SK-N-SH (cell line): ENCODE measurements around the gene PLA2G7. TPM values are rescaled to one million over a fixed set of nuclear protein-coding genes. Genes with fewer than 3 reads are reported as not detected.

Source experiments
- CTCF ChIA-PET: fragments of 300-600, 350-600 bp; formaldehyde crosslinking; extraction: SDS; loops from one replicate; lab custom pipeline; 2021; lab: Yijun Ruan, JAX
- POLR2A ChIA-PET: fragments of 350-600 bp; sonication (Branson Sonifier 250); formaldehyde crosslinking; extraction: SDS; loops from one replicate; lab custom pipeline; 2020; ENCODE audit warnings: antibody characterized with exemption, inconsistent platforms; lab: Yijun Ruan, JAX
- DNase-seq: peaks from one replicate; pipeline ENCODE4 v3.0.0; 2012
- H2AFZ ChIP-seq: fragments of 200-600 bp; sonication (generic); 2 replicates; pipeline ENCODE4 v1.8.1; 2016; ENCODE audit warnings: antibody characterized with exemption, mild to moderate bottlenecking, low read depth
- H3F3A ChIP-seq: fragments of 200-600 bp; sonication (generic); replicated peaks from 2 replicates; pipeline ENCODE3; 2016; ENCODE audit warnings: antibody characterized with exemption, mild to moderate bottlenecking; ENCODE audit not compliant: insufficient read depth
- H3K27ac ChIP-seq, 2 experiments: fragments of 200-500 bp in 1 of 2; fragments of 200-600 bp in 1 of 2; sonication (Bioruptor generic) in 1 of 2; sonication (generic), shearing (Covaris generic) in 1 of 2; 2 replicates each; pipeline versions ENCODE4 v1.5.1 to v1.6.1; 2014 to 2016; ENCODE audit warnings: low read depth in 2 of 2, inconsistent platforms in 1 of 2, low read length in 1 of 2, mild to moderate bottlenecking in 1 of 2, mixed read lengths in 1 of 2
- H3K27me3 ChIP-seq: fragments of 200-600 bp; sonication (generic), shearing (Covaris generic); 2 replicates; pipeline ENCODE4 v1.6.1; 2016; ENCODE audit warnings: mixed run types; ENCODE audit not compliant: insufficient read depth
- H3K36me3 ChIP-seq, 2 experiments: fragments of 200-500 bp in 1 of 2; fragments of 200-600 bp in 1 of 2; sonication (Bioruptor generic) in 1 of 2; sonication (generic) in 1 of 2; replicated peaks in 1 of 2; 2 replicates each; pipeline versions ENCODE3 to v1.5.1; 2014 to 2016; ENCODE audit warnings: low read length in 1 of 2, mild to moderate bottlenecking in 1 of 2; ENCODE audit not compliant: insufficient read depth in 2 of 2, control insufficient read depth in 1 of 2
- H3K4me1 ChIP-seq, 2 experiments: fragments of 200-500 bp in 1 of 2; fragments of 200-600 bp in 1 of 2; sonication (Bioruptor generic) in 1 of 2; sonication (generic), shearing (Covaris generic) in 1 of 2; 2 replicates each; pipeline versions ENCODE4 v1.5.1 to v1.6.1; 2014 to 2016; ENCODE audit warnings: low read depth in 1 of 2, low read length in 1 of 2, mixed run types in 1 of 2; ENCODE audit not compliant: insufficient read depth in 2 of 2, control insufficient read depth in 1 of 2
- H3K4me2 ChIP-seq: fragments of 200-600 bp; sonication (generic), shearing (Covaris generic); 2 replicates; pipeline ENCODE4 v1.6.1; 2017; ENCODE audit warnings: mixed run types
- H3K4me3 ChIP-seq, 2 experiments: fragments of 200-500 bp in 1 of 2; fragments of 200-600 bp in 1 of 2; sonication (Bioruptor generic) in 1 of 2; sonication (generic), shearing (Covaris generic) in 1 of 2; 2 replicates each; pipeline versions ENCODE4 v1.5.1 to v1.8.1; 2014 to 2016; ENCODE audit warnings: low read depth in 2 of 2, inconsistent platforms in 1 of 2, low read length in 1 of 2, mild to moderate bottlenecking in 1 of 2, mixed read lengths in 1 of 2, moderate library complexity in 1 of 2
- H3K79me2 ChIP-seq: fragments of 200-600 bp; sonication (generic); 2 replicates; pipeline ENCODE4 v1.8.1; 2017; ENCODE audit warnings: mild to moderate bottlenecking; ENCODE audit not compliant: insufficient read depth
- H3K9ac ChIP-seq: fragments of 200-600 bp; sonication (generic); 2 replicates; pipeline ENCODE4 v1.6.1; 2017; ENCODE audit warnings: mixed run types
- H3K9me2 ChIP-seq: fragments of 200-600 bp; sonication (generic); 2 replicates; pipeline ENCODE4 v1.6.1; 2017; ENCODE audit warnings: mixed run types
- H3K9me3 ChIP-seq: fragments of 200-600 bp; sonication (generic); 2 replicates; pipeline ENCODE4 v1.6.1; 2017; ENCODE audit warnings: mixed run types, mild to moderate bottlenecking, moderate library complexity
- H4K20me1 ChIP-seq: fragments of 200-600 bp; sonication (generic); 2 replicates; pipeline ENCODE4 v1.6.1; 2017; ENCODE audit warnings: mild to moderate bottlenecking, mixed run types; ENCODE audit not compliant: insufficient read depth
- CHD2 ChIP-seq: fragments of 150-350 bp; IDR thresholded peaks from 2 replicates; pipeline ENCODE4 v1.6.1; 2018; ENCODE audit warnings: low read length; ENCODE audit not compliant: partially characterized antibody
- EP300 ChIP-seq, 2 experiments: IDR thresholded peaks; 2 replicates each; pipeline versions ENCODE4 v1.4.0 to v1.6.1; 2012; ENCODE audit warnings: borderline replicate concordance in 1 of 2, low read depth in 1 of 2, low read length in 1 of 2
- FOSL2 ChIP-seq: IDR thresholded peaks from 2 replicates; pipeline ENCODE4 v1.4.0; 2012; ENCODE audit warnings: low read depth, mild to moderate bottlenecking, moderate library complexity, borderline replicate concordance
- FOXJ3 ChIP-seq: sonication (generic); formaldehyde crosslinking; IDR thresholded peaks from 2 replicates; pipeline ENCODE4 v1.5.1; 2020; ENCODE audit warnings: mild to moderate bottlenecking, missing genetic modification reagents
- MEF2A ChIP-seq: IDR thresholded peaks from 2 replicates; pipeline ENCODE4 v1.4.0; 2012; ENCODE audit warnings: low read depth, borderline replicate concordance
- MXI1 ChIP-seq: IDR thresholded peaks from 2 replicates; pipeline ENCODE4 v1.6.1; 2012; ENCODE audit warnings: mild to moderate bottlenecking, low read depth, low read length, improper control_type of control experiment
- NRF1 ChIP-seq: IDR thresholded peaks from 2 replicates; pipeline ENCODE4 v1.6.1; 2012; ENCODE audit warnings: low read depth, mild to moderate bottlenecking, low read length
- POLR2AphosphoS5 ChIP-seq: IDR thresholded peaks from 2 replicates; pipeline ENCODE4 v1.6.1; 2012; ENCODE audit warnings: low read depth, low read length
- RAD21 ChIP-seq: IDR thresholded peaks from 2 replicates; pipeline ENCODE4 v1.6.1; 2012; ENCODE audit warnings: mild to moderate bottlenecking, low read length
- RXRA ChIP-seq: IDR thresholded peaks from 2 replicates; pipeline ENCODE4 v1.4.0; 2012; ENCODE audit warnings: low read depth, mild to moderate bottlenecking, borderline replicate concordance
- SIN3A ChIP-seq: IDR thresholded peaks from 2 replicates; pipeline ENCODE4 v1.6.1; 2012; ENCODE audit warnings: low read depth, mild to moderate bottlenecking, low read length, moderate library complexity, borderline replicate concordance
- SMC3 ChIP-seq: IDR thresholded peaks from 2 replicates; pipeline ENCODE4 v1.6.1; 2012; ENCODE audit warnings: low read depth, low read length, improper control_type of control experiment
- TEAD4 ChIP-seq: IDR thresholded peaks from 2 replicates; pipeline ENCODE4 v1.4.0; 2012; ENCODE audit warnings: mild to moderate bottlenecking, borderline replicate concordance; ENCODE audit not compliant: insufficient read depth
- WGBS: methylation state at CpG from one replicate; pipeline ENCODE4 v1.1.6; 2017; ENCODE audit warnings: low lambda C conversion rate; 5-methylcytosine and 5-hydroxymethylcytosine counted together
- polyA plus RNA-seq, 3 experiments: library from polyadenylated mRNA; depleted of rRNA; stranded (reverse); fragments of >200 nt; gene quantifications; 2 replicates each; pipeline ENCODE4 v1.2.3, GENCODE V29; 2012
- TF ChIP-seq, protein P1 (sequence below): IDR thresholded peaks from 2 replicates; pipeline ENCODE4 v1.4.0; 2012; ENCODE audit warnings: low read depth
- TF ChIP-seq, protein P2 (sequence below): fragments of 150-350 bp; IDR thresholded peaks from 2 replicates; pipeline ENCODE4 v1.6.1; 2017; ENCODE audit warnings: antibody characterized with exemption, low read length, low read depth, borderline replicate concordance
- TF ChIP-seq, protein P3 (sequence below): IDR thresholded peaks from 2 replicates; pipeline ENCODE4 v1.6.1; 2012; ENCODE audit warnings: mild to moderate bottlenecking, low read depth, low read length, moderate library complexity

Gene PLA2G7
- polyA plus RNA-seq, 1 of the 3 experiments (the other 2 are of a cell fraction): not detected

DNA sequence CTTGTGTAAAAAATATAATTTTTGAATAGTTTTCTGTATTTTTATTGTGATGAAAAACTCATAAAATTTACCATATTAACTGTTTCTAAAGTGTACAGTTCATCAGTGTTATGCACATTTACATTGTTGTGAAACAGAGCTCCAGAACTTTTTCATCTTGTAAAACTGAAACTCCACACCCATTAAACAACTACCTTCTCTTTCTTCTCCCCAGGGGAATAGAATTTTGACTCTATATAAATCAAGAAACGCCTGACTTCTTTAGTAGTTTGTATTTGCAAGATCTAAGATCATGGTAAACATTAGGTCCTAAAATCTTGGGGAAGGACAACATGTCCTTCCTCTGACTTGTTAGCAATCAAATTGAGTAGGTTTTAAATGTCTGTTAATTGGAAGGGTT is 20.7 kb upstream of the PLA2G7 start:
- no peak overlapping the region for H2AFZ ChIP-seq
- POLR2A ChIA-PET: no interaction called here
- H3K4me3 ChIP-seq: no peak overlapping the region
- H3F3A ChIP-seq: no peaks in the 10 kb centered on the region
- H3K9me2 ChIP-seq: no peaks in the 10 kb centered on the region
- no peak overlapping the region for H3K27ac ChIP-seq
- DNase-seq: no peak
- WGBS: 0% methylated on average over 1 of the region's 1 CpG
- CTCF ChIA-PET: interaction anchor here (1.0 kb wide), 1 partner anchor 11 kb away, joined by 3 read pairs; no protein-coding TSS in a partner anchor
- H3K36me3 ChIP-seq: no peaks in the 10 kb centered on the region
- no peaks in the 10 kb centered on the region for H4K20me1 ChIP-seq
- no peak overlapping the region for H3K9ac ChIP-seq
- TF ChIP-seq MXI1: no peak
- no peak for TF ChIP-seq FOXJ3 (CRISPR knock-in tag)
- no peak for TF ChIP-seq SMC3
- no peak for TF ChIP-seq SIN3A
- TF ChIP-seq MEF2A: no peak
- no peaks in the 10 kb centered on the region for H3K9me3 ChIP-seq
- H3K79me2 ChIP-seq: no peaks in the 10 kb centered on the region
- no peaks in the 10 kb centered on the region for H3K4me1 ChIP-seq
- no peaks in the 10 kb centered on the region; the same call in 1 of the 2 replicates for H3K27me3 ChIP-seq
- no peak overlapping the region for H3K4me2 ChIP-seq

- no peaks in the 10 kb centered on the region for H3K9me2 ChIP-seq
- WGBS: 15% methylated on average over 3 of the region's 3 CpGs
- no peak overlapping the region for H3K27ac ChIP-seq
- H4K20me1 ChIP-seq: no peaks in the 10 kb centered on the region
- TF ChIP-seq CHD2 (no peak), NRF1 (no peak), SMC3 (no peak), RXRA (no peak), EP300 (IDR thresholded peaks at IDR 0.05; ENCODE audit: borderline replicate concordance in 1 of 2, low read depth in 1 of 2, low read length in 1 of 2) (no peak), POLR2AphosphoS5 (no peak), SIN3A (no peak), TEAD4 (no peak), FOSL2 (no peak), RAD21 (no peak)
- TF ChIP-seq, protein P1, sequence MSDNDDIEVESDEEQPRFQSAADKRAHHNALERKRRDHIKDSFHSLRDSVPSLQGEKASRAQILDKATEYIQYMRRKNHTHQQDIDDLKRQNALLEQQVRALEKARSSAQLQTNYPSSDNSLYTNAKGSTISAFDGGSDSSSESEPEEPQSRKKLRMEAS: no peak
- TF ChIP-seq, protein P2, sequence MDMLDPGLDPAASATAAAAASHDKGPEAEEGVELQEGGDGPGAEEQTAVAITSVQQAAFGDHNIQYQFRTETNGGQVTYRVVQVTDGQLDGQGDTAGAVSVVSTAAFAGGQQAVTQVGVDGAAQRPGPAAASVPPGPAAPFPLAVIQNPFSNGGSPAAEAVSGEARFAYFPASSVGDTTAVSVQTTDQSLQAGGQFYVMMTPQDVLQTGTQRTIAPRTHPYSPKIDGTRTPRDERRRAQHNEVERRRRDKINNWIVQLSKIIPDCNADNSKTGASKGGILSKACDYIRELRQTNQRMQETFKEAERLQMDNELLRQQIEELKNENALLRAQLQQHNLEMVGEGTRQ: no peak
- TF ChIP-seq, protein P3, sequence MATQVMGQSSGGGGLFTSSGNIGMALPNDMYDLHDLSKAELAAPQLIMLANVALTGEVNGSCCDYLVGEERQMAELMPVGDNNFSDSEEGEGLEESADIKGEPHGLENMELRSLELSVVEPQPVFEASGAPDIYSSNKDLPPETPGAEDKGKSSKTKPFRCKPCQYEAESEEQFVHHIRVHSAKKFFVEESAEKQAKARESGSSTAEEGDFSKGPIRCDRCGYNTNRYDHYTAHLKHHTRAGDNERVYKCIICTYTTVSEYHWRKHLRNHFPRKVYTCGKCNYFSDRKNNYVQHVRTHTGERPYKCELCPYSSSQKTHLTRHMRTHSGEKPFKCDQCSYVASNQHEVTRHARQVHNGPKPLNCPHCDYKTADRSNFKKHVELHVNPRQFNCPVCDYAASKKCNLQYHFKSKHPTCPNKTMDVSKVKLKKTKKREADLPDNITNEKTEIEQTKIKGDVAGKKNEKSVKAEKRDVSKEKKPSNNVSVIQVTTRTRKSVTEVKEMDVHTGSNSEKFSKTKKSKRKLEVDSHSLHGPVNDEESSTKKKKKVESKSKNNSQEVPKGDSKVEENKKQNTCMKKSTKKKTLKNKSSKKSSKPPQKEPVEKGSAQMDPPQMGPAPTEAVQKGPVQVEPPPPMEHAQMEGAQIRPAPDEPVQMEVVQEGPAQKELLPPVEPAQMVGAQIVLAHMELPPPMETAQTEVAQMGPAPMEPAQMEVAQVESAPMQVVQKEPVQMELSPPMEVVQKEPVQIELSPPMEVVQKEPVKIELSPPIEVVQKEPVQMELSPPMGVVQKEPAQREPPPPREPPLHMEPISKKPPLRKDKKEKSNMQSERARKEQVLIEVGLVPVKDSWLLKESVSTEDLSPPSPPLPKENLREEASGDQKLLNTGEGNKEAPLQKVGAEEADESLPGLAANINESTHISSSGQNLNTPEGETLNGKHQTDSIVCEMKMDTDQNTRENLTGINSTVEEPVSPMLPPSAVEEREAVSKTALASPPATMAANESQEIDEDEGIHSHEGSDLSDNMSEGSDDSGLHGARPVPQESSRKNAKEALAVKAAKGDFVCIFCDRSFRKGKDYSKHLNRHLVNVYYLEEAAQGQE: no peak
- H2AFZ ChIP-seq: no peak overlapping the region
- H3K9me3 ChIP-seq: no peaks in the 10 kb centered on the region
- H3K4me2 ChIP-seq: no peak overlapping the region
- no peaks in the 10 kb centered on the region for H3K27me3 ChIP-seq
- H3K9ac ChIP-seq: no peak overlapping the region
- H3K36me3 ChIP-seq: no peaks in the 10 kb centered on the region
- no peaks in the 10 kb centered on the region for H3K79me2 ChIP-seq
- CTCF ChIA-PET: no interaction called here
- no peaks in the 10 kb centered on the region for H3K4me1 ChIP-seq
- H3F3A ChIP-seq: no peaks in the 10 kb centered on the region
- no peak for DNase-seq
- POLR2A ChIA-PET: no interaction called here
- H3K4me3 ChIP-seq: no peak overlapping the region
Observed at GRCh38 chr6:46751658-46752057, 16.5 kb upstream of the PLA2G7 start.
